Transverse colon (tissue), 4 donors: ENCODE data around the gene PI3. TPM values are rescaled to one million over a fixed set of nuclear protein-coding genes. Genes with fewer than 3 reads are reported as not detected.

Experiments
- DNase-seq: peaks from one replicate; pipeline ENCODE4 v3.0.0-alpha.2; 2019
- H3K27ac ChIP-seq, 4 donors: fragments of 200-600 bp; sonication (generic); 2 replicates each; pipeline ENCODE4 v1.5.1; 2016 to 2018; ENCODE audit warnings: inconsistent platforms in 4 of 4
- H3K27me3 ChIP-seq: fragments of 200-600 bp; sonication (generic); 2 replicates; pipeline ENCODE4 v1.5.1; 2017; ENCODE audit warnings: inconsistent platforms
- H3K36me3 ChIP-seq, 4 donors: fragments of 200-600 bp; sonication (generic); 2 replicates each; pipeline ENCODE4 v1.5.1; 2017 to 2019; ENCODE audit warnings: inconsistent platforms in 4 of 4
- H3K4me1 ChIP-seq, 4 donors: fragments of 200-600 bp; sonication (generic); 2 replicates each; pipeline ENCODE4 v1.5.1; 2017 to 2020; ENCODE audit warnings: inconsistent platforms in 4 of 4
- H3K4me3 ChIP-seq, 4 donors: fragments of 200-600 bp; sonication (generic); 1 replicate in 1 of 4; 2 replicates in 3 of 4; pipeline versions ENCODE4 v1.5.1 to v1.6.1; 2017 to 2019; ENCODE audit warnings: inconsistent platforms in 4 of 4
- H3K9me3 ChIP-seq, 2 donors: fragments of 200-600 bp; sonication (generic); 2 replicates each; pipeline ENCODE4 v1.5.1; 2017 to 2019; ENCODE audit warnings: inconsistent platforms in 2 of 2
- EP300 ChIP-seq: sonication (generic); formaldehyde crosslinking; IDR thresholded peaks from one replicate; pipeline ENCODE4 v1.6.1; 2017; ENCODE audit warnings: antibody characterized with exemption, low read depth
- POLR2A ChIP-seq: fragments of 450-650 bp; IDR thresholded peaks from one replicate; pipeline ENCODE4 v1.6.1; 2016; ENCODE audit warnings: antibody characterized with exemption, mild to moderate bottlenecking, moderate library complexity
- POLR2AphosphoS5 ChIP-seq, 3 donors: sonication (generic); formaldehyde crosslinking; IDR thresholded peaks; one replicate each; pipeline ENCODE4 v1.6.1; 2016; ENCODE audit warnings: antibody characterized with exemption in 3 of 3
- WGBS, 2 donors: methylation state at CpG; one replicate each; pipeline ENCODE4 v1.1.5; 2018; ENCODE audit warnings: low coverage in 1 of 2; 5-methylcytosine and 5-hydroxymethylcytosine counted together
- in situ Hi-C, 4 donors: fragments of 200-750 bp; cut with MboI; loops; one replicate each; pipeline versions ENCODE4 v1.15.0 to v1.15.1; 2017; ENCODE audit warnings: low sequenced_read_pairs in 3 of 4, low pct_ligation_motif_present in 1 of 4, low pct_unique_long_range_greater_than_20kb in 1 of 4
- intact Hi-C: fragments of 100-400 bp; cut with DNase I; formaldehyde crosslinking; loops from one replicate; pipeline ENCODE4 v1.15.1; 2023; ENCODE audit warnings: low total_unique reads
- total RNA-seq, 4 donors: library from RNA; depleted of rRNA; stranded (reverse); fragments of >200 nt; gene quantifications; one replicate each; pipeline ENCODE4 v1.1.0, GENCODE V29; 2016
- TF ChIP-seq, protein P1 (sequence below), 5 experiments: fragments of 200-600 bp in 3 of 5; fragments of 450-650 bp in 2 of 5; sonication (generic) in 3 of 5; IDR thresholded peaks; 1 replicate in 2 of 5; 2 replicates in 3 of 5; pipeline ENCODE4 v1.5.1; 2016 to 2017; ENCODE audit warnings: antibody characterized with exemption in 5 of 5, inconsistent platforms in 3 of 5, mild to moderate bottlenecking in 2 of 5, moderate library complexity in 1 of 5

Gene PI3
- total RNA-seq, 4 donors from 2014 or later, result 197 to 285 (median 250) TPM; not detected in 1

DNA sequence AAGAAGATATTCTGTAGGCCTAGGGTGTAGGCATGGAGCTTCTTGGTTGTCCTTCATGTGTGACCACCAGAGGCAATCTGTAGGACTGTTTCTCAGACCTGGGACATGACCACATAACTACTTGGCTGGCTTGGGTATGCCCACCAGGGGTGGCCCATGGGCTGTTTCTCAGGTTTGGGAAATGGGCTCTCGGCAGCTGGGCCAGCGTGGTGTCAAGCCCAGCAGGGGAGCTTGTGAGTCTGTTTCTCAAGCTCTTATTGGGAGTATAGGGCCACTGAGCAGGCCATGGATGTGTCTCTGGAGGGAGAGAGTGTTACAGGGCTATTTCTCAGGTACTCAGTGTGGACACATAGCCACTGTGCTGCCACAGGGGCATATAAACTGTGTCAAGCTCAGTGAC, 43.9 kb downstream of the PI3 start:
- no peaks in the 10 kb centered on the region for H3K4me1 ChIP-seq
- peaks cover 18% of the 10 kb centered on the region for H3K27me3 ChIP-seq
- TF ChIP-seq, protein P1, sequence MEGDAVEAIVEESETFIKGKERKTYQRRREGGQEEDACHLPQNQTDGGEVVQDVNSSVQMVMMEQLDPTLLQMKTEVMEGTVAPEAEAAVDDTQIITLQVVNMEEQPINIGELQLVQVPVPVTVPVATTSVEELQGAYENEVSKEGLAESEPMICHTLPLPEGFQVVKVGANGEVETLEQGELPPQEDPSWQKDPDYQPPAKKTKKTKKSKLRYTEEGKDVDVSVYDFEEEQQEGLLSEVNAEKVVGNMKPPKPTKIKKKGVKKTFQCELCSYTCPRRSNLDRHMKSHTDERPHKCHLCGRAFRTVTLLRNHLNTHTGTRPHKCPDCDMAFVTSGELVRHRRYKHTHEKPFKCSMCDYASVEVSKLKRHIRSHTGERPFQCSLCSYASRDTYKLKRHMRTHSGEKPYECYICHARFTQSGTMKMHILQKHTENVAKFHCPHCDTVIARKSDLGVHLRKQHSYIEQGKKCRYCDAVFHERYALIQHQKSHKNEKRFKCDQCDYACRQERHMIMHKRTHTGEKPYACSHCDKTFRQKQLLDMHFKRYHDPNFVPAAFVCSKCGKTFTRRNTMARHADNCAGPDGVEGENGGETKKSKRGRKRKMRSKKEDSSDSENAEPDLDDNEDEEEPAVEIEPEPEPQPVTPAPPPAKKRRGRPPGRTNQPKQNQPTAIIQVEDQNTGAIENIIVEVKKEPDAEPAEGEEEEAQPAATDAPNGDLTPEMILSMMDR (IDR thresholded peaks at IDR 0.05), result no peak
- TF ChIP-seq EP300 (no peak), POLR2A (no peak), POLR2AphosphoS5 (IDR thresholded peaks at IDR 0.05) (no peak)
- intact Hi-C loops, result no loop called here
- no peak for DNase-seq
- WGBS, 2 donors, result 100% methylated on average over 2 of the region's 2 CpGs; no CpG with 5 or more reads in 1 of the 2 donors
- H3K27ac ChIP-seq, result no peak overlapping the region
- no peaks in the 10 kb centered on the region for H3K36me3 ChIP-seq
- H3K9me3 ChIP-seq, result no peaks in the 10 kb centered on the region
- H3K4me3 ChIP-seq, result no peak overlapping the region
- in situ Hi-C loops, result no loop called here

DNA sequence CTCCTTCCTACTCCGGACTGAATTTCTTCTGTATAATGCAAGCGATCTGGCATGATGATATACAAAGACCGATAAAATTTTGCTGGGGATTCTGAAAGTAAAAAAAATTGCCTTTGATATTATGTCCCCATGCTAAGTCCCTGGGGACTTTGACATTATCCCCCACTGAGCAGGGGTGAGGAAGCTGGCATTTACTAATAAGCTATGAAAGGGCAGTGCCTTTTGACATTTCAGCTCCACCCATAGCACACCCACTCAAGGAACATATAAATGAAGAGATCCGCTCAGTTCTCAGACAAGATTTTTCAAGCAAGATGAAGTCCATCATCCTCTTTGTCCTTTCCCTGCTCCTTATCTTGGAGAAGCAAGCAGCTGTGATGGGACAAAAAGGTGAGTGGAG, 46.4 kb downstream of the PI3 start, which contains the start of gene SEMG2:
Gene SEMG2 (plus strand): TSS at position 298 of the 400 bp plus-strand sequence. CDS start 17 bp downstream, at position 315.
- H3K36me3 ChIP-seq, result no peaks in the 10 kb centered on the region
- TF ChIP-seq EP300 (no peak), POLR2A (no peak), POLR2AphosphoS5 (IDR thresholded peaks at IDR 0.05) (no peak)
- TF ChIP-seq, protein P1 (IDR thresholded peaks at IDR 0.05), result no peak
- in situ Hi-C loops (no loop called here), intact Hi-C loops (no loop called here)
- no peak for DNase-seq
- peaks cover 29% of the 10 kb centered on the region for H3K27me3 ChIP-seq
- no peak within 1 kb of the TSS for H3K27ac ChIP-seq
- no peak within 1 kb of the TSS for H3K4me3 ChIP-seq
- H3K4me1 ChIP-seq, result no peaks in the 10 kb centered on the region
- no peaks in the 10 kb centered on the region for H3K9me3 ChIP-seq
- 97 to 100% methylated on average over 3 to 4 of the region's 4 CpGs for WGBS, 2 donors

DNA sequence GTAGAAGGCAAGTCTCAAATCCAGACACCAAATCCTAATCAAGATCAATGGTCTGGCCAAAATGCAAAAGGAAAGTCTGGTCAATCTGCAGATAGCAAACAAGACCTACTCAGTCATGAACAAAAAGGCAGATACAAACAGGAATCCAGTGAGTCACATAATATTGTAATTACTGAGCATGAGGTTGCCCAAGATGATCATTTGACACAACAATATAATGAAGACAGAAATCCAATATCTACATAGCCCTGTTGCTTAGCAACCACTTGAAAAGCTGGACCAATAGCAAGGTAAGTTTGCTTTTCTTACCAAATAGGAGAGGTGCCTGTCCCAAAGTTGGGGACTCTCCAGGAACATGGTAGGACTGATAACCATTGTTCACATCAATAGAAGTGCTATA, 48.4 kb downstream of the PI3 start:
- DNase-seq, result no peak
- no peak overlapping the region for H3K4me3 ChIP-seq
- no peaks in the 10 kb centered on the region for H3K9me3 ChIP-seq
- peaks cover 44% of the 10 kb centered on the region for H3K27me3 ChIP-seq
- in situ Hi-C loops (no loop called here), intact Hi-C loops (no loop called here)
- no peak overlapping the region for H3K27ac ChIP-seq
- no peak for TF ChIP-seq EP300
- TF ChIP-seq, protein P1 (IDR thresholded peaks at IDR 0.05), result no peak
- no peak for TF ChIP-seq POLR2AphosphoS5 (IDR thresholded peaks at IDR 0.05)
- TF ChIP-seq POLR2A, result no peak
- H3K36me3 ChIP-seq, result no peaks in the 10 kb centered on the region
- H3K4me1 ChIP-seq, result no peaks in the 10 kb centered on the region

Other genes starting within 250 kb of the PI3 start
- 10 to 100 TPM in 2 of 4 donors, 1 to 10 TPM in 2; 1.2 to 14.8 (median 9.4) TPM for gene TOMM34, start 214.5 kb upstream of the PI3 start, total RNA-seq
- 10 to 100 TPM; 30.3 to 78.1 (median 38.3) TPM for gene STK4, start 208.4 kb upstream of the PI3 start, total RNA-seq
- under 1 TPM in 2 of 4 donors, not detected in 2; 0.55 to 0.64 TPM for gene KCNS1, start 73.8 kb upstream of the PI3 start, total RNA-seq
- not detected for gene WFDC5, start 59.7 kb upstream of the PI3 start, total RNA-seq
- under 1 TPM in 1 of 4 donors, not detected in 3; 0.68 TPM for gene WFDC12, start 50.4 kb upstream of the PI3 start, total RNA-seq
- under 1 TPM in 1 of 4 donors, not detected in 3; 0.27 TPM for gene SEMG1, start 32.1 kb downstream of the PI3 start, total RNA-seq
- gene SEMG2, start 46.5 kb downstream of the PI3 start, total RNA-seq, result not detected
- 10 to 100 TPM; 16.1 to 90.3 (median 48.2) TPM for gene SLPI, start 79.7 kb downstream of the PI3 start, total RNA-seq
- gene RBPJL, start 131.9 kb downstream of the PI3 start, total RNA-seq, result not detected
- not detected for gene MATN4, start 133.4 kb downstream of the PI3 start, total RNA-seq
- gene SDC4, start 173.5 kb downstream of the PI3 start, total RNA-seq, result 100 to 1,000 TPM in 2 of 4 donors, 10 to 100 TPM in 2; 60.7 to 140 (median 94.3) TPM
- gene SYS1, start 188.3 kb downstream of the PI3 start, total RNA-seq, result 10 to 100 TPM in 3 of 4 donors, 1 to 10 TPM in 1; 5.6 to 64.7 (median 38.4) TPM
- gene TP53TG5, start 203.4 kb downstream of the PI3 start, total RNA-seq, result under 1 TPM in 1 of 4 donors, not detected in 3; 0.14 TPM
- 100 to 1,000 TPM in 1 of 4 donors, 10 to 100 TPM in 3; 74.5 to 122 (median 84.9) TPM for gene DBNDD2, start 233.4 kb downstream of the PI3 start, total RNA-seq
- gene PIGT, start 241.2 kb downstream of the PI3 start, total RNA-seq, result 100 to 1,000 TPM in 2 of 4 donors, 10 to 100 TPM in 2; 88.3 to 321 (median 108) TPM